Measurements from ENCODE around the gene TMA7B.

The TMA7B gene

GRCh38 chr22:40001800-40002577, 41.8 kb downstream of the TMA7B start:
- no peak for DNase-seq (ENCODE audit: low read depth in 2 of 2)

- DNase-seq (ENCODE audit: low read depth in 2 of 2), result no peak
Observed at GRCh38 chr22:40002935-40003715, 42.9 kb downstream of the TMA7B start.

GRCh38 chr22:40004836-40005235, 44.6 kb downstream of the TMA7B start:
- no peak for DNase-seq (ENCODE audit: low read depth in 2 of 2)

- no peak for DNase-seq (ENCODE audit: low read depth in 2 of 2)
Observed at GRCh38 chr22:40006641-40007040, 46.4 kb downstream of the TMA7B start.

GRCh38 chr22:40007853-40008710, 47.9 kb downstream of the TMA7B start:
- DNase-seq (ENCODE audit: low read depth in 2 of 2), result no peak

- DNase-seq (ENCODE audit: low read depth in 2 of 2), result no peak
Observed at GRCh38 chr22:40008726-40009291, 48.6 kb downstream of the TMA7B start.

- DNase-seq (ENCODE audit: low read depth in 2 of 2), result no peak
Observed at GRCh38 chr22:40009292-40009774, 49.1 kb downstream of the TMA7B start.

GRCh38 chr22:40009951-40010671, 49.9 kb downstream of the TMA7B start:
- peak; percentile 10 to 21 for DNase-seq (ENCODE audit: low read depth in 2 of 2)

GRCh38 chr22:40010746-40011145, 50.5 kb downstream of the TMA7B start:
- DNase-seq (ENCODE audit: low read depth in 2 of 2), result no peak

Measured in stimulated activated CD4-positive, alpha-beta T cell treated with anti-CD3 and anti-CD28 coated beads, Interleukin-1b, Interleukin-23, amount 100 ng/mL, for 4 hours (primary cell).